GM15510 (cell line): ENCODE measurements around the gene LMAN1.

Experiments
- POLR2A ChIP-seq: IDR thresholded peaks from 3 replicates; pipeline ENCODE4 v1.6.1; 2011; ENCODE audit warnings: borderline replicate concordance; ENCODE audit not compliant: insufficient read length; ENCODE audit errors: extremely low read depth

The LMAN1 gene

GRCh38 chr18:59293317-59293716 is 65.7 kb downstream of the LMAN1 start:
- no peak for TF ChIP-seq POLR2A

- no peak for TF ChIP-seq POLR2A
These were observed 72.7 kb downstream of the LMAN1 start for GRCh38 chr18:59286341-59286740.

GRCh38 chr18:59282341-59282740 is 76.7 kb downstream of the LMAN1 start:
- no peak for TF ChIP-seq POLR2A

GRCh38 chr18:59279722-59280121 is 79.3 kb downstream of the LMAN1 start:
- no peak for TF ChIP-seq POLR2A

GRCh38 chr18:59279193-59279592 is 79.9 kb downstream of the LMAN1 start:
- no peak for TF ChIP-seq POLR2A

GRCh38 chr18:59278793-59279192 is 80.3 kb downstream of the LMAN1 start:
- TF ChIP-seq POLR2A, result no peak
